Measurements from ENCODE around the gene FUCA1.

The FUCA1 gene

DNA sequence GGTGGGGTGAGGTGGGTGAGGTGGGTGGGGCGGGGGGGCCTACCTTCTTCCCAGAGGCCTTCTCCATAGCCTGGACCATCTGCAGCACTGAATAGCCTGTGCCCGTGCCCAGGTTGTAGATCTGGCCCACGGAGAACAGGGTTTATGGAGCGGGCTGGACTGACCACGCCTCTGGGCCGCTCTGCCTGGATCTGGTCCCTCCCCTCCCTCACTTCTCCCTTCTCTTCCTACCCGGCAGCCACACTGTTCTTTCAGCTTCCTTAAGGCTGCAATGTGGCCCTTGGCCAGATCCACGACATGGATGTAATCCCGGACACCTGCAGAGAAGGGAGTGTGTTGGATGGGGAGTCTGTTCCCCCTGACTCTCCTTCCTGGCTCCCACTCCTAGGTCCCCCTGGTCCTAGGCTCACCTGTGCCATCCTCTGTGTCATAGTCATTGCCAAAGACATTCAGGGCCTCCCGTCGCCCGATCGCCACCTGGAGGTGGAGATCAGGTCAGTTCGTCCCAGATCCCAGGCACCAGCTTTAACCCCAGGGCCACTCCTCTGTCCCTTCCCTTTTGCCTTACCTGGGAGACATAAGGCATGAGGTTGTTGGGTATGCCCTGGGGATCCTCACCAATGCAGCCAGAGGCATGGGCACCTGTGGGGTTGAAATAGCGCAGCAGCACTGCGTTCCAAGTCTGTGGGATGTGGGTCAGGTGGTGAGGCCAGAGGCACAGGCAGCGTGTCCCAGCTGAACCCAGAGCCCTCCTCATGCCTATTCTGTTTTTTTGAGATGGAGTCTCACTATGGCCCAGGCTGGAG is 71.4 kb downstream of the FUCA1 start:
- TF ChIP-seq EZH2phosphoT487 (IDR thresholded peaks at IDR 0.05; ENCODE audit: low read depth), result no peak
- TF ChIP-seq, protein P1, sequence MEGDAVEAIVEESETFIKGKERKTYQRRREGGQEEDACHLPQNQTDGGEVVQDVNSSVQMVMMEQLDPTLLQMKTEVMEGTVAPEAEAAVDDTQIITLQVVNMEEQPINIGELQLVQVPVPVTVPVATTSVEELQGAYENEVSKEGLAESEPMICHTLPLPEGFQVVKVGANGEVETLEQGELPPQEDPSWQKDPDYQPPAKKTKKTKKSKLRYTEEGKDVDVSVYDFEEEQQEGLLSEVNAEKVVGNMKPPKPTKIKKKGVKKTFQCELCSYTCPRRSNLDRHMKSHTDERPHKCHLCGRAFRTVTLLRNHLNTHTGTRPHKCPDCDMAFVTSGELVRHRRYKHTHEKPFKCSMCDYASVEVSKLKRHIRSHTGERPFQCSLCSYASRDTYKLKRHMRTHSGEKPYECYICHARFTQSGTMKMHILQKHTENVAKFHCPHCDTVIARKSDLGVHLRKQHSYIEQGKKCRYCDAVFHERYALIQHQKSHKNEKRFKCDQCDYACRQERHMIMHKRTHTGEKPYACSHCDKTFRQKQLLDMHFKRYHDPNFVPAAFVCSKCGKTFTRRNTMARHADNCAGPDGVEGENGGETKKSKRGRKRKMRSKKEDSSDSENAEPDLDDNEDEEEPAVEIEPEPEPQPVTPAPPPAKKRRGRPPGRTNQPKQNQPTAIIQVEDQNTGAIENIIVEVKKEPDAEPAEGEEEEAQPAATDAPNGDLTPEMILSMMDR (IDR thresholded peaks at IDR 0.05; ENCODE audit: low read depth, low read length), result no peak
- Histone ChIP-seq H2AFZ (ENCODE audit: low read depth, low read length) (no peak overlapping the region), H3K4me1 (ENCODE audit: low read length) (peaks cover 12% of the 10 kb centered on the region), H3K27ac (ENCODE audit: low read length) (no peak overlapping the region), H3K4me2 (ENCODE audit: low read length) (no peak overlapping the region), H3K79me2 (ENCODE audit: low read length) (peaks cover 24% of the 10 kb centered on the region), H3K27me3 (ENCODE audit: low read depth, low read length) (no peaks in the 10 kb centered on the region), H3K9me3 (ENCODE audit: insufficient read depth, low read length) (no peaks in the 10 kb centered on the region), H3K4me3 (ENCODE audit: low read length) (no peak overlapping the region), H3K36me3 (replicated peaks; ENCODE audit: low read depth, low read length) (no peaks in the 10 kb centered on the region), H4K20me1 (ENCODE audit: insufficient read depth, low read length) (no peaks in the 10 kb centered on the region), H3K9ac (ENCODE audit: low read length) (no peak overlapping the region)

DNA sequence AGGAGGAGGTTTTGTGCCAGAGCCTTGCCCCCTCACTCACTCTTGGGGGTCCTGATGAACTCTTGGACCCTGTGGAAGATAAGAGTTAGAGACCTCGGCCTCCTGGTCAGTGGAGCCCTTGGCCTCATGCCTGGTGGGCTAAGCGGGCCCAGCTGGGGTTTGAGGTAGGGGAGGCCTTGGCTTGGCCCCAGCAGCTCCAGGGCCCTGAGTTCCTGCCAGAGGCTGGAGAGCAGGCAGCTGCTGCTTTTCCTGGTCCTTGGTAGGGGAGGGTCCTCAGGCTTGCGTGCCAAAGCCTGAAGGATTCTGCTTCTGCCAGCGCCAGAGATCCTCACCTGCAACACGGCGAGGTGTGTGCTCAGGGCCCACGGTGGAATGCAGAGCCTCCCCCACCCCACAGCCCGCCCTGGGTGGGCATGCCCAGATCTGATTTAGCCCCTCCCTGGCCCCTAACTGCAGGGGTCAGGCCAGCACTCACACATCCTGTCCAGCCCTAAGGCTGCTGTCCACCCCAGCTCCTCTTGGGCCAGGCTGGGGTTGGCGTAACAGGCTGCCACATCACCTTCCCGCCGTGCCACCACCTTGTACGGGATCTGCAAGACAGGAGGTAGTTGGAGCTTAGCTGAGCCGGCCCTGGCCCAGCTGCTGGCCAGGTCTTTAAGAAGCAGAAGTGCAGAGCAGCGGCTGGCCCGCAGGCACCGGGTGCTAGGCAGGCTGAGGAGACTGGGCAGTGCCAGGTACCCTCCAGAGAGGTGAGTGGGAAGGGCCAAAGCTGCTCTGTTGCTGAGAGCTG is 72.2 kb downstream of the FUCA1 start:
- no peaks in the 10 kb centered on the region for H3K36me3 ChIP-seq (replicated peaks; ENCODE audit: low read depth, low read length)
- peaks cover 8% of the 10 kb centered on the region; the same call in 1 of the 2 replicates for H3K4me1 ChIP-seq (ENCODE audit: low read length)
- H3K27ac ChIP-seq (ENCODE audit: low read length), result no peak overlapping the region
- H4K20me1 ChIP-seq (ENCODE audit: insufficient read depth, low read length), result no peaks in the 10 kb centered on the region
- peaks cover 32% of the 10 kb centered on the region for H3K79me2 ChIP-seq (ENCODE audit: low read length)
- no peaks in the 10 kb centered on the region for H3K27me3 ChIP-seq (ENCODE audit: low read depth, low read length)
- H3K9me3 ChIP-seq (ENCODE audit: insufficient read depth, low read length), result no peaks in the 10 kb centered on the region
- no peak overlapping the region for H3K9ac ChIP-seq (ENCODE audit: low read length)
- H2AFZ ChIP-seq (ENCODE audit: low read depth, low read length), result no peak overlapping the region
- H3K4me3 ChIP-seq (ENCODE audit: low read length), result no peak overlapping the region
- H3K4me2 ChIP-seq (ENCODE audit: low read length), result no peak overlapping the region
- TF ChIP-seq, protein P1 (IDR thresholded peaks at IDR 0.05; ENCODE audit: low read depth, low read length), result no peak
- TF ChIP-seq EZH2phosphoT487 (IDR thresholded peaks at IDR 0.05; ENCODE audit: low read depth), result no peak
